Neural cell (in vitro differentiated cells): ENCODE results near the gene POLA2. TPM values are rescaled to one million over a fixed set of nuclear protein-coding genes. Genes with fewer than 3 reads are reported as not detected.

Experiments
- H2AFZ ChIP-seq: fragments of 200-600, 300-800 bp; sonication (generic), shearing (Covaris generic); 2 replicates; pipeline ENCODE4 v1.6.0; 2014; ENCODE audit warnings: low read depth, mild to moderate bottlenecking, antibody characterized with exemption, low read length, moderate library complexity
- H3F3A ChIP-seq: fragments of 200-600 bp; shearing (Covaris generic); 2 replicates; pipeline ENCODE4 v1.6.1; 2016; ENCODE audit warnings: mild to moderate bottlenecking, moderate library complexity, mixed read lengths, antibody characterized with exemption, low read length; ENCODE audit not compliant: insufficient read depth, poor library complexity, severe bottlenecking
- H3K27ac ChIP-seq: fragments of 200-600, 300-800 bp; sonication (generic), shearing (Covaris generic); 2 replicates; pipeline ENCODE4 v1.5.1; 2014; ENCODE audit warnings: mild to moderate bottlenecking, low read length, moderate library complexity
- H3K27me3 ChIP-seq: fragments of 300-800, 200-600 bp; sonication (generic), shearing (Covaris generic); 2 replicates; pipeline ENCODE4 v1.6.0; 2014; ENCODE audit warnings: mild to moderate bottlenecking, low read depth, low read length, moderate library complexity; ENCODE audit not compliant: insufficient read depth
- H3K36me3 ChIP-seq: fragments of 300-800, 200-600 bp; sonication (generic), shearing (Covaris generic); 2 replicates; pipeline ENCODE4 v1.5.1; 2014; ENCODE audit warnings: mild to moderate bottlenecking, antibody characterized with exemption, low read length, moderate library complexity; ENCODE audit not compliant: insufficient read depth
- H3K4me2 ChIP-seq: fragments of 300-800, 200-600 bp; sonication (generic), shearing (Covaris generic); 2 replicates; pipeline ENCODE4 v1.6.0; 2014; ENCODE audit warnings: mild to moderate bottlenecking, low read length
- H3K4me3 ChIP-seq: fragments of 300-800, 200-600 bp; sonication (generic), shearing (Covaris generic); 2 replicates; pipeline ENCODE4 v1.5.1; 2014; ENCODE audit warnings: mild to moderate bottlenecking, low read length, moderate library complexity
- H3K79me2 ChIP-seq: fragments of 200-600 bp; shearing (Covaris generic); replicated peaks from 2 replicates; pipeline ENCODE4 v1.6.0; 2014; ENCODE audit warnings: mild to moderate bottlenecking, low read length, moderate library complexity; ENCODE audit not compliant: insufficient read depth
- H3K9ac ChIP-seq: fragments of 300-800, 200-600 bp; sonication (generic), shearing (Covaris generic); 2 replicates; pipeline ENCODE4 v1.6.1; 2016; ENCODE audit warnings: mild to moderate bottlenecking, low read length, mixed read lengths
- H3K9me2 ChIP-seq: fragments of 200-600 bp; shearing (Covaris generic); 2 replicates; pipeline ENCODE4 v1.6.1; 2016; ENCODE audit warnings: mild to moderate bottlenecking, low read length, mixed read lengths; ENCODE audit not compliant: insufficient read depth
- H3K9me3 ChIP-seq: fragments of 200-600, 300-800 bp; sonication (generic), shearing (Covaris generic); 2 replicates; pipeline ENCODE4 v1.6.1; 2016; ENCODE audit warnings: mild to moderate bottlenecking, mixed run types, low read length, moderate library complexity, mixed read lengths
- H4K20me1 ChIP-seq: fragments of 200-600 bp; shearing (Covaris generic); 2 replicates; pipeline ENCODE4 v1.6.1; 2016; ENCODE audit warnings: mild to moderate bottlenecking, mixed run types; ENCODE audit not compliant: insufficient read depth
- CTCF ChIP-seq: fragments of 450-650 bp; IDR thresholded peaks from 2 replicates; pipeline ENCODE4 v1.5.1; 2014; ENCODE audit warnings: antibody characterized with exemption, mild to moderate bottlenecking, moderate library complexity; ENCODE audit not compliant: poor library complexity, severe bottlenecking
- EP300 ChIP-seq: fragments of 450-650 bp; conservative IDR thresholded peaks from 2 replicates; pipeline ENCODE4 v1.6.1; 2014; ENCODE audit warnings: antibody characterized with exemption, mild to moderate bottlenecking, moderate library complexity; ENCODE audit not compliant: poor library complexity, severe bottlenecking
- EZH2 ChIP-seq: fragments of 200-600, 300-800 bp; shearing (Covaris generic), sonication (generic); IDR thresholded peaks from 2 replicates; pipeline ENCODE4 v1.6.1; 2014; ENCODE audit warnings: antibody characterized with exemption, low read length, borderline replicate concordance, mild to moderate bottlenecking; ENCODE audit not compliant: insufficient read depth, poor library complexity, severe bottlenecking
- MXI1 ChIP-seq: fragments of 450-650 bp; conservative IDR thresholded peaks from 2 replicates; pipeline ENCODE4 v1.6.1; 2014; ENCODE audit warnings: antibody characterized with exemption, mild to moderate bottlenecking; ENCODE audit not compliant: poor library complexity, severe bottlenecking
- POLR2AphosphoS5 ChIP-seq: IDR thresholded peaks from 2 replicates; pipeline ENCODE4 v1.6.1; 2012
- RAD21 ChIP-seq: fragments of 450-650 bp; conservative IDR thresholded peaks from 2 replicates; pipeline ENCODE4 v1.6.1; 2014; ENCODE audit warnings: antibody characterized with exemption, mild to moderate bottlenecking, moderate library complexity
- REST ChIP-seq: IDR thresholded peaks from 2 replicates; pipeline ENCODE4 v1.6.1; 2012; ENCODE audit warnings: borderline replicate concordance
- SMC3 ChIP-seq: fragments of 450-650 bp; conservative IDR thresholded peaks from 2 replicates; pipeline ENCODE4 v1.6.1; 2014; ENCODE audit warnings: antibody characterized with exemption, mild to moderate bottlenecking, moderate library complexity; ENCODE audit not compliant: poor library complexity
- TAF1 ChIP-seq: IDR thresholded peaks from 2 replicates; pipeline ENCODE4 v1.6.1; 2012; ENCODE audit warnings: low read depth
- polyA plus RNA-seq: library from polyadenylated mRNA; depleted of rRNA; stranded (reverse); fragments of >200 nt; gene quantifications from 2 replicates; pipeline ENCODE4 v1.2.3, GENCODE V29; 2014

The POLA2 gene
- polyA plus RNA-seq, 1 donor from 2014 or later = 4.3 TPM

- no peak overlapping the region for H2AFZ ChIP-seq
- TF ChIP-seq SMC3 (no peak), TAF1 (no peak), CTCF (no peak), MXI1 (no peak), EP300 (no peak), EZH2 (no peak), REST (no peak), POLR2AphosphoS5 (no peak), RAD21 (no peak)
- H3F3A ChIP-seq = no peaks in the 10 kb centered on the region
- no peak overlapping the region for H3K4me3 ChIP-seq
- no peaks in the 10 kb centered on the region for H3K79me2 ChIP-seq
- no peak overlapping the region for H3K9ac ChIP-seq
- H3K27ac ChIP-seq = no peak overlapping the region
- no peaks in the 10 kb centered on the region for H3K9me2 ChIP-seq
- peaks cover 5% of the 10 kb centered on the region for H3K36me3 ChIP-seq
- no peaks in the 10 kb centered on the region for H3K9me3 ChIP-seq
- H3K27me3 ChIP-seq = no peaks in the 10 kb centered on the region
- no peaks in the 10 kb centered on the region for H4K20me1 ChIP-seq
- no peak overlapping the region for H3K4me2 ChIP-seq
These were observed 34.0 kb downstream of the POLA2 start for GRCh38 chr11:65295571-65296341.

- Histone ChIP-seq H3K4me3 (no peak overlapping the region), H3K79me2 (no peaks in the 10 kb centered on the region), H3K4me2 (no peak overlapping the region), H3K27me3 (no peaks in the 10 kb centered on the region), H4K20me1 (no peaks in the 10 kb centered on the region), H3K27ac (no peak overlapping the region), H3K9ac (no peak overlapping the region), H2AFZ (no peak overlapping the region), H3K36me3 (peaks cover 5% of the 10 kb centered on the region), H3K9me2 (no peaks in the 10 kb centered on the region), H3F3A (no peaks in the 10 kb centered on the region), H3K9me3 (no peaks in the 10 kb centered on the region)
- TF ChIP-seq REST = no peak
- no peak for TF ChIP-seq SMC3
- no peak for TF ChIP-seq CTCF
- no peak for TF ChIP-seq POLR2AphosphoS5
- no peak for TF ChIP-seq TAF1
- no peak for TF ChIP-seq EZH2
- TF ChIP-seq RAD21 = no peak
- no peak for TF ChIP-seq EP300
- no peak for TF ChIP-seq MXI1
These were observed 35.4 kb downstream of the POLA2 start for GRCh38 chr11:65297026-65297672.
